Stimulated activated CD4-positive, alpha-beta T cell treated with anti-CD3 and anti-CD28 coated beads, TNF-alpha, amount 100 ng/mL, for 4 hours (primary cell): ENCODE results near the gene VPS25.

Experiments used
- DNase-seq, 3 experiments: peaks; one replicate each; pipeline ENCODE4 v3.0.0-alpha.2; 2020; ENCODE audit warnings: low read depth in 3 of 3

Gene VPS25

GRCh38 chr17:42795465-42795864, 22.2 kb downstream of the VPS25 start:
- no peak for DNase-seq

- DNase-seq = no peak
These were observed 23.0 kb downstream of the VPS25 start for GRCh38 chr17:42796066-42796758.

DNA sequence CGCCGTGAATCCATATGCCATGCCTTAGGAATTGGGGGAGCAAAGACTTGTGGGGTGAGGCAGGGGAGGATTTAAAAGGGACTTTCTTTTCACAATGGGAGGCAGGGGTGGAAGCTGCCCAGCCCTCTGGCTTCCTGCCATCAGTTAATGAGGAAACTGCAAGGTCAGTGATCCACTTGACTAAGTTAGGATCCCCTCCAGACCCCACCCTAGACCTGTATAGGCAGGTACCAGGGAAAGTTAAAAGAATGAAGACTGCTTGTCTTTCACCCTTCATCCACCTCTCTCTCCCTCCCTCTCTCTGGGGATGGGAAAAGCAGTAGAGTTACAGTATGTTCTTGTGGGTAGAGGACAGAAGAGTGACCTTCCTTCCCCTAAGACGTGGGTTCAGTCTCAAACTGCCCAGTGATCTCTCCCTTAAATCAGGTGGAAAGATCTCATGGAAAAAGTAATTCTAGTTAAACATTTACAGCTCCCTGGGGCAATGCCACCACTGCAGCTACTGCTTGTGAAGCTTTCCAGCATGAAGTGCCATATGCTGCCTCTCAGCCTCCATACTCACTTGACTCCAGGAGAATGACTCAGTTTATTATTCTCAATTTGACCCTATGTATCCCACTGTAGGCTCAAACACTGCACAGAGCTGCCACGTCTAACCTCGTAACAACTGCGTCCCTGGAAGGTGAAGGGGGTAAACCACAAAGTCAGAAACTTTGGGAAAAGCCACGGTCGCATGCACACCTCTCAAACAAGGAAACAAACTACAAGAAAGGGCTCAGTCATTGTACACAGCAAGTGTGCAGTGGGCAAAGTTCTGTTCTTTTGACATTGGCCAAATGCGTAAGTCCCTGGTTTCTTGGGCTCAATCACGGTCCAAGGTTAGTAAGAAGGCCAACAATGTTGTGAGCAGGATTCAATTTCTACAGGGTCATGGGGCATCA, 24.1 kb downstream of the VPS25 start:
- no peak for DNase-seq

- no peak for DNase-seq
These were observed 24.7 kb downstream of the VPS25 start for GRCh38 chr17:42798011-42798382.

GRCh38 chr17:42798383-42799380, 25.4 kb downstream of the VPS25 start, which contains the start of the genes CNTD1 and COA3:
Gene CNTD1, plus strand, starts transcription at chr17:42798861. Its CDS starts 207 bp downstream, at chr17:42799068.
Gene COA3, minus strand, starts transcription at chr17:42798704. Its CDS starts 23 bp downstream, at chr17:42798681.
- peak; percentile 40 to 65 (median 60) for DNase-seq

- DNase-seq = no peak
These were observed 30.0 kb downstream of the VPS25 start for GRCh38 chr17:42803074-42803883.

DNA sequence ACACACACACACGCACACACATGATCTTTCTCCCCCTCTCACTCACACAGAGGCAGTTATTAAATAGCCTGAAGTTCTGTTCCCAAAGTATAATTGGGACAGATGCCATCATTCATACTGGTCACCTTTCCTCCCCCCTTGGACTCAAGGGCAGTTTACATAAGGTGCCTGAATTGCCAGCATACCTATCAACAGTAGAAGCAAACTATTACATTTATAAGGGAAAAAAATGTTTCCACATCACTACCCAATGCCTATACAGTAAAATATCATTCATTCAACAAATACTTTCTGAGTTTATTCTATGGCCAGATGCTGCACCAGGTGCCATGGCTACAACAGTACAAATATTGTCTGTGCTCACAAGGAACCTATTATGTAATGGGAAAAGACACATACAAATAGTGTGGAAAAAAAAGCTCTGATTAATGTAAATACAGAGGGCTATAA, 31.7 kb downstream of the VPS25 start:
- DNase-seq = no peak

GRCh38 chr17:42806249-42806648, 33.0 kb downstream of the VPS25 start:
- no peak for DNase-seq

- DNase-seq = no peak
These were observed 36.0 kb downstream of the VPS25 start for GRCh38 chr17:42809250-42809649.

- no peak for DNase-seq
These were observed 41.6 kb downstream of the VPS25 start for GRCh38 chr17:42814633-42815399.

DNA sequence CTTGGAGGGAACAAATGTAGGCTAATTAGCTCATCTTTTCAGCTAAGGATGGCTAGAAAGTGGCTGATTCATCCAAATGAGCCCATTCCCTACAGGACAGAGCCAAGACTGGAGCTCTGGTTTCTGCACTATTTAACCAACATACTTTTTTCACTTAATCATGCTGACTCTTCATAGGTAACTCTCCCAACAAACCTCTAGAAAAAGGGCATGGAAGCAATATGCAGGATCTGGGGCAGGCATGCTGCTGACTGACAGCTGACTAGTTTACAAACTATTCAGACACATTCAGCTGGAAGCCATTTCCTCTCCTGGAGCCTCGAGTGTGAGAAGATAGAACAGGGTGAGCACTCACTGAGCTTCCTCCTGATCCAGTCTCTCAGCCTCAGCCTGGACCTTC, 44.6 kb downstream of the VPS25 start:
- no peak for DNase-seq

DNA sequence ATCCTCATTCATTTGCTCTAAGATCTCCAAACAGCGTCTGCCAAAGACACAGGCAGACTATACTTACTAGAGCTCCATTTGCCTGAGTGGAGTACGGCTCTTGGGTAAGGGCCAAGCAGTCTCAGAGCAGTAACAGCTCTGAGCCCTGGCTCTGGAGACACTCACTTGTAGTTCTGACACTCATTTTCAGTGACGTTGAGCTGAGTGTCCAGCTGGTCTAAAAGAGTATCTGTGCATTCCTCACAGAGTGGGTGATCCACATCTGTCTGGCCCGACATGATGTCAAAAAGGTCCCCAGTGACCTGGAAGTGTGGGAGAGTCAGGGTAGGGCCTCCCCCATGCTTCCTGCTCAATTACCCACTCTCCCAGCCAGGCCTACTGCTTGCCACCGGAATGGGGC, 45.1 kb downstream of the VPS25 start:
- no peak for DNase-seq

GRCh38 chr17:42819939-42820535, 46.8 kb downstream of the VPS25 start:
- peak in 2 of 3 experiments; percentile 29 to 33 for DNase-seq

DNA sequence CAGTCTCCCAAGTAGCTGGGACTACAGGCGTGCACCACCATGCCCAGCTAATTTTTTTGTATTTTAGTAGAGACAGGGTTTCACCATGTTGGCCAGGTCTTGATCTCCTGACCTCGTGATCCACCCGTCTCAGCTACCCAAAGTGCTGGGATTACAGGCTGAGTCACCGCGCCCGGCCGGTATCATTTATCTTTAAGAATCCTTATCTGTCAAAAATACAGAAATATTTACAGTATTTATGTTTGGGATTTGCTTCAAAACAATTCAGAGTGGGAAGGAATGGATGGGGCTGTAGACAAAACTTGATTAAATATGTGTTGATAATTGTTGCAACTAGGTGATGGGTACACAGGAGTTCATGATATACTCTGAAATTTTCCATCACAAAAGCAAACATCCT, 47.9 kb downstream of the VPS25 start:
- DNase-seq = no peak

DNA sequence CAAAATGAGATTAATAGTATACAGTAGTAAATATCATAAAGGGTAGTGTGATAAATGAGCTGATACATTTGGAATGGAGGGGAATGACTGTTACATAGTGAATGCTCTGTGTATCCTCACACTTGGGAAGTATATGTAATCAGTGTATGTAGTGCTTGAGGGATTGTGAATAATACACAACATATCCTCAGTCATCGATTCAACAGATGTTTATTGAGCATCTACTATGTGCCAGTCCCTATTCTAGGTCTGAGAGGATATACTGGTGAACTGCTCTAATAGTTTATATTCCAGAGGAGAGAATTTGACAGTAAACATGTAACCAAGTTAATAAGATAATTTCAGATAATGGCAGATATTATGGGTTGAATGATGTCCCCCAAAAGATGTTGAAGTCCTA, 54.2 kb downstream of the VPS25 start:
- DNase-seq = no peak
